Adrenal gland (tissue), 5 donors: Measurements from ENCODE around the gene ANKRD33B.

Experiments used
- CTCF ChIP-seq, 6 experiments: fragments of 450-650 bp in 4 of 6; fragments of 200-600 bp in 2 of 6; sonication (generic) in 1 of 6; IDR thresholded peaks; 1 replicate in 5 of 6; 2 replicates in 1 of 6; pipeline versions ENCODE4 v1.5.1 to v1.8.0; 2016 to 2021; ENCODE audit warnings: antibody characterized with exemption in 6 of 6, mild to moderate bottlenecking in 2 of 6, moderate library complexity in 1 of 6
- POLR2A ChIP-seq, 2 donors: fragments of 450-650 bp; IDR thresholded peaks; one replicate each; pipeline ENCODE4 v1.6.1; 2017; ENCODE audit warnings: antibody characterized with exemption in 2 of 2, mild to moderate bottlenecking in 2 of 2, moderate library complexity in 1 of 2
- donor health status: DM: no; HTN: no; CAD: no.

DNA sequence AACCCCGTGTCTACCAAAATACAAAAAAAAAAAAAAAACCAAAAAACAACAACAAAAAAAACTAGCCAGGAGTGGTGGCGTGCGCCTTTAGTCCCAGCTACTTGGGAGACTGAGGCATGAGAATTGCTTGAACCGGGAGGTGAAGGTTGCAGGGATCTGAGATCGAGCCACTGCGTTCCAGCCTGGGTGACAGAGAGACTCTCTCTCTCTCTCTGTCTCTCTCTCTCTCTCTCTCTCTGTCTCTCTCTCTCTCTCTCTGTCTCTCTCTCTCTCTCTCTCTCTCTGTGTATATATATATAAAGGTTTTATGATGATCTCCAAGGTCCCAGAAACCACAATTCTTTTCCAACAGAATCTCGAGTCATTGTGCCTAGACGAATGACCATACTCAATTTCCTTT is 18.8 kb upstream of the ANKRD33B start:
- TF ChIP-seq POLR2A (IDR thresholded peaks at IDR 0.05) (no peak), CTCF (IDR thresholded peaks at IDR 0.05) (no peak)
